HG03139 (cell line): Measurements from ENCODE around the gene PHETA1.
"Not testable (repeated sequence)": the region's sequence is repeated elsewhere in the genome, so short reads cannot be mapped to it uniquely, and the experiment has no call there.

Experiments used
- ATAC-seq: cut with Tn5 transposase; IDR thresholded peaks from one replicate; pipeline ENCODE4 v1.9.1; 2021; ENCODE audit not compliant: unreplicated experiment

PHETA1 gene

DNA sequence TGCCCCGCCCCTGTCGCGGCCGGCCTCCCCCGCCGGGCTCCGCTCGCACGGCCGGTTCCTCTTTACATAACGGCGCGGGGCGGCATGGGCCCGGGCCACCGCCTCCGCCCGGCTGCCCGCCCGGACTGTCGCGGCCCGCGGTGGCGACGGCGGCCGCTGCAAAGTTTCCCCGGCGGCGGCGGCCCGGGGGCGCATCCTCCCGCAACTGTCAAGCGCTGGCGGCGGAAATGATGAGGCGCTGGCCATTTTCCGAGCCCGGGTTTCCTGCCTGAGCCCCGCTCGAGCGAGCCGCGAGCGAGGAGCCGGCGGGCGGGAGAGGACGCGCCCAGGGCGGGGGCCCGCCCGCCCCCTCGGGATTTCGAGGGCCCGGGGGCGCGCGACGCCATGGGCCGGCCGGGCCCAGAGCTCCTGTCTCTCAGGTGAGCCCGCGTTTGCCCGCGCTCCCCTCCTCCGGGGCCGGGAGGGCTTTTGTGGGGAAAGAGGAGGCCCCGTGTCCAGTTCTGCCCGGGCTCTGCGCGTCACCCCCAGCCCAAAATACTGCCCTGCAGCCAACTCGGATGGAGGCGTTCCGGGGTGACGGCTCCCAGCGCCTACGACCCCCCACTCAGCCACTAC lies 37.1 kb upstream of the PHETA1 start, which contains the start of gene SH2B3:
Gene SH2B3 (plus strand): TSS at position 65 of the 615 bp plus-strand sequence. CDS start 12,223 bp downstream, outside the sequence.
- ATAC-seq = peak; percentile 2

DNA sequence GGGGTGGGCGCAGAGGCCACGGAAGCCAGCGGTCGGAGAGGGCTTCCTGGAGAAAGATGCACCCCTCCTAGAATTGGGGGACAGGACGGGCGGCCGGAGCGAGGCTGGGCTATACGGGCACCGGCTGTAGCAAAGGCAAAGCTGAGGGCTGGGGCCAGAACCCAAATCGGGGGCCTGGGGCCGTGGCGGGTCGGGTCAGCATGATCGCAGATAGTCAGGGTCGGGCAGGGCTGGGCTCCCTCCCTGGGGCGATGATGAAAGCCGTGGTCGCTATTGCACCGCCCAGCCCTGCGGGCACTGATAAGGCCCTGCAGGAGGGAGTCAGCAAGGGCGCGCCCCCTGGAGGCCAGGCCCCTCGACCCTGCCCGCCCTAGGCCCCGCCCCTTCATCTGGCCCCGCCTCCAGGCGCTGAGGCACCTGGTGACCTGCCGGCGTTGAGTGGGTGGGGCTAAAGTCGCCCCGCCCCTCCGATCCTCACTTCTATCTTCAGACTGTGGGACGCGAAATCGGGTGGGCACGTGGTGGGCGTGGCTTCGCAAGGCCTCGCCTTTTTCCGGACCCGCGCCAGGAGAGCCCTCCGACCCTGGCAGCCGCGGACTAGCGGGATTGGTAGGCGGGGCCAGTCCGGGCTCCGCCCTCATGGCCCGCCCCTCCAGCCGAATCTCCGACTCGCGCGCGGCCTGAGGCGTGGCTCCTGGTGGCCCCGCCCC lies 36.4 kb upstream of the PHETA1 start:
- peak; percentile 49 for ATAC-seq

DNA sequence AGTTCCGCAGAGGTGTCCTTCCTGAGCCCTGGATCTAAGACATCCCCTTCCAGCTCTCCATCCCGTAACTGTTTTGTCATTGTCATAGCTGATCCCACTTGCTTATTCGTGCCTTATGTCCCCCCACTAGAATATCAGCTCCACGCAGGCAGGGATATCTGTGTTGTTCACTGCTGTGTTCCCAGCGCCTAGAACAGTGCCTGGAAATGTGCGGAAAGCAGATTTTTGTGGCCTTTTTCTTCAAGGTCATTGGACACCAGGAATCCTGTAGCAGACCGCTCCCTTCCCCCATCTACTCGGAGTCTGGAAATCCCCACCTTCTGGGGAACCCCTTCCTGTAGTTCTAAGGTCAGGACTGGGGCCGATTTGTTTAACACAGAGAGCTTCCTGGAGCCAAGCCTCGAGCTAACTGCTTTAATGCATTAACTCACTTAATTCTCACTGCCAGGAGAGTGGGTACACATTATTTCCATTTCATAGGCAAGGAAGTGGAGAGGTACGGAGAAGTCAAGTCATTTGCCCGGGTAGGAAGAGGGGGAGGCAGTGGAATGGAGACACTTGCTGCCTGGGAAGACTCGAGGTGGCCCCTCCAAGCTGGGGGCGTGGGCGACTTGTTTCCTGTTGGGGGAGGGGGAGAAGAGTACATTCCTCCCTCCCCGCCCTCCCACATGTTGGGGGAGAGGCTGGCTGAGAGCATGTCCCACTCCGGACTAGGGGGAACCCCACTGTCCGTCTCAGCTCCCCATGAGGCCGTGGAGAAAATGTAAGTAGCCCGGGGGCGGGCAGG lies 35.7 kb upstream of the PHETA1 start:
- no peak for ATAC-seq

DNA sequence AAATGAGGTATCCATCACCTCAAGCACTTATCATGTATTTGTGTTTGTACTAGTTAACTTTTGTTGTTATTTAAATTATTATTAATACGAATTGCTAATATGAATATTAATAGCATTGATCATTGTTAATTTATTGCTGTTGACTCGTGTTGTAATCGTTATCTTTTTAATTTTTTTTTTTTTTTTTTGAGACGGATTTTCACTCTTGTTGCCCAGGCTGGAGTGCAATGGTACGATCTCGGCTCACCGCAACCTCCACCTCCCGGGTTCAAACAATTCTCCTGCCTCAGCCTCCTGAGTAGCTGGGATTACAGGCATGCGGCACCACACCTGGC lies 33.6 kb upstream of the PHETA1 start:
- ATAC-seq = not testable (repeated sequence)

- ATAC-seq = no peak
Observed at GRCh38 chr12:111401167-111401605, 32.3 kb upstream of the PHETA1 start.

DNA sequence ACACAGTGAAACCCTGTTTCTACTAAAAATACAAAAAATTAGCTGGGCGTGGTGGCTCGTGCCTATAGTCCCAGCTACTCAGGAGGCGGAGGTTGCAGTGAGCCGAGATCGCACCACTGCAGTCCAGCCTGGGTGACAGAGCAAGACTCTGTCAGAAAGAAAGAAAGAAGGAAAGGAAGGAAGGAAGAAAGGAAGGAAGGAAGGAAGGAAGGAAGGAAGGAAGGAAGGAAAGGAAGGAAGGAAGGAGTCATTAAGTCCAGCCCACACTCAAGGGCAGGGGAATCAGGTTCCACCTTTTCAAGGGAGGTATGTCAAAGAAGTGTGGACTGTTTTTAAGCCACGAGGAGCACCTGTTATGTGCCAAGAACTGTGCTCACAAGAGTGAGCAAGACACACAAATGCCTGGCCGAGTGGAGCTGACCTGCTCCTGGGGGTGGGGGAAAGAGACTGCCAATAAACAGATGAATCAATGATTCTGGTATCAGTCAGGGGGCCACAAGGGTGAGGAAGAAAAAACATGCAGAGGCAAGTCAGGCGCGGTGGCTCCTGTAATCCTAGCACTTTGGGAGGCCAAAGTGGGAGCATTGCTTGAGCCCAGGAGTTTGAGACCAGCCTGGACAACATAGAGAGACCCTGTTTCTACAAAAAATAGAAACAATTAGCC lies 31.0 kb upstream of the PHETA1 start:
- not testable (repeated sequence) for ATAC-seq

DNA sequence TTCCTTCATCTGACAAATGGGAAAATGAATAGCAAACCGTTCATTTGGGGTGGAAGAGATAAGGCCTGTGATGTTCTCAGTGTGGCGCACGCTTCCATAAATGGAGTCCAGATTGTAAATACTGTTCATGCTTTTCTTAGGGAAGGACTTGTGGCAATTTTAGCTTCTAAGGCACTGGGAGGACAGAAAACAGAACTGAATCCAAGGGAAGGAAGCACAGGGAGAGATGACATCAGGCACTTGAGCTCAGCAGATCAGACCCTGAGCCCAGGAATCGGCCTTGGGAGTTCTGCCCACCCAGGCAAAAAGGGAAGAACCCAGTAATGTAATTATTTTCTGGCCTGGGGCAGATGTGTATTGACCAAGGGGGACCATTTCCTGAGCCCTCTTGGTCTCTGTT lies 29.6 kb upstream of the PHETA1 start:
- no peak for ATAC-seq

GRCh38 chr12:111396726-111397445 lies 28.0 kb upstream of the PHETA1 start:
- no peak for ATAC-seq

- ATAC-seq = not testable (repeated sequence)
Observed at GRCh38 chr12:111396271-111396670, 27.4 kb upstream of the PHETA1 start.

DNA sequence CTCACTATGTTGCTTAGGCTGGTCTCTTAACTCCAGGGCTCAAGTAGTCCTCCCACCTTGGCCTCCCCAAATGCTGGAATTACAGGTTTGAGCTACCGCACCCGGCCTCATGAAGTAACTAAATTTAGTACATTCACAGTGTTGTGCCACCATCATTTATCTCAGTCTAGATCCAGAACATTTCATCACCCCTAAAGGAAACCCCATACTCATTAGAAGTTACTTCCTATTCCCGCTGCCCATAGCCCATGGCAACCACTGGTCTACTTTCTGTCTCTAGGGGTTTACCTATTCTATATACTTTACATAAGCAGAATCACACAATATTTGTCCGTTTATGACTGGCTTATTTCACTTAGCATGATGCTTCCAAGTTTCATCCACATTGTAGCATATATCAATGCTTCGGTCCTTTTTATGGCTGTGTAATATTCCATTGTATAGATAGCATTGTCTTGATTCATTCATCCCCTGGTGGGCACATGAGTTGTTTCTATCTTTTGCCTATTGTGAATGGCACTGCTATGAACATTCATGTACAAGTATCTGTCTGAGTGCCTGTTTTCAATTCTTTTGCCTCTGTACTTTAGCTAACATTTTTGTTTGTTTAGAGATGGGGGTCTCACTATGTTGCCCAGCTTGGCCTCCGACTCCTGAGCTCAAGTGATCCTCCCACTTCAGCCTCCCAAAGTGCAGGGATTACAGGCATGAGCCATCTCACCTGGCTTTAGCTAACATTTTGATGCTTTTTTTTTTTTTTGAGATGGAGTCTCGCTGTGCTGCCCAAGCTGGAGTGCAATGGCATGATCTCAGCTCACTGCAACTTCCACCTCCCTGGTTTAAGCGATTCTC lies 26.7 kb upstream of the PHETA1 start:
- no peak for ATAC-seq

DNA sequence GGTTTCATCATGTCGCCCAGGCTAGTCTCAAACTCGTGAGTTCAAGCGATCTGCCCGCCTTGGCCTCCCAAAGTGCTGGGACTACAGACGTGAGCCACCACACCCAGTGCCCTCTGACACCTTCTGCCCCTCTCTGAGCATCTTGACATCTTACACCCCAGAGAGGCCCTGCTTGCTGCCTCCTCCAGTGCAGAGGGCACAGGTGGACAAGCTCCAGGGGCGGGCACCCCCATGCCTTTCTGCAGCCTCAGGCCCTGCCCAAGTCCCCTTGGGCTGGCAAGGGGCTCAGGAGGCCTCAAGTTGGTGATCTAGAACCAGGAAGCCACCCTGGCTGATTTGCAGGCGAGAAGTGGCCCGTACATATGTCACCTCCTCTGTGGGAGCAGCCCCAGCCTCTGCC lies 25.6 kb upstream of the PHETA1 start:
- ATAC-seq = no peak

GRCh38 chr12:111393700-111394300 lies 24.9 kb upstream of the PHETA1 start:
- ATAC-seq = no peak

DNA sequence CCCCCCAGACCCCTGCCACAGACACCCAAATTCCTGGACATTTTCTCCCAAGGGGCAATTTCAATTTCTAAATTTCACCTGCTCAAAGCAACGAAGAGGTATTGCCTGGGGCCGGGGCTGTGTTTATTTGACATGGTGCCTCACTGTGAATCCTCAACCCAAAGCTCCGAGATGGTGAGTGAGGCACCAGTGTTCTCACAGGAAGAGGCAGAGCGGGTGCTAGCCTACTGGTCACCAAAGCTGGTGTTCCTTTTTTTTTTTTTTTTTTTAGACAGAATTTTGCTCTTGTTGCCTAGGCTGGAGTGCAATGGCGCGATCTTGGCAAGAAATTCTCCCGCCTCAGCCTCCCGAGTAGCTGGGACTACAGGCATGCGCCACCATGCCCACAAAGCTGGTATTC lies 22.0 kb upstream of the PHETA1 start:
- no peak for ATAC-seq

DNA sequence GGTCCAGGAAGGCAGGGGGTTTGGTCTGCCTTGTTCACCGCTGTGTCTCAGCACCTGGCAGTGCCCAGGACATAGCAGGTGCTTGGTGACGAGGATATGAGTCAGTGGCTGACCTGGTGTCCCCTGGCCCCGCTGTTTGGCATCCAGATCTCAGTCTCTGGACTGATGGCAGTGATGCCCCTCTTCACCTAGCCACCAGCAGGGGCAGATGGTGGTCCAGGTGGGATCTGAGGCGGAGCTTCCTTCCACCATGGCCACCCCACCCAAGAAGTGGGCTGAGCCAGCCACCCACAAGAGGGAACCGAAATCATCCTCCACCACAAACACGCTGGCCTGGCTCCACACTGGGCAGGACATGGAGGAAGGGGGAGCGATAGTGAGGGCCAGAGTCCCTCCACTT lies 20.7 kb upstream of the PHETA1 start:
- ATAC-seq = no peak

DNA sequence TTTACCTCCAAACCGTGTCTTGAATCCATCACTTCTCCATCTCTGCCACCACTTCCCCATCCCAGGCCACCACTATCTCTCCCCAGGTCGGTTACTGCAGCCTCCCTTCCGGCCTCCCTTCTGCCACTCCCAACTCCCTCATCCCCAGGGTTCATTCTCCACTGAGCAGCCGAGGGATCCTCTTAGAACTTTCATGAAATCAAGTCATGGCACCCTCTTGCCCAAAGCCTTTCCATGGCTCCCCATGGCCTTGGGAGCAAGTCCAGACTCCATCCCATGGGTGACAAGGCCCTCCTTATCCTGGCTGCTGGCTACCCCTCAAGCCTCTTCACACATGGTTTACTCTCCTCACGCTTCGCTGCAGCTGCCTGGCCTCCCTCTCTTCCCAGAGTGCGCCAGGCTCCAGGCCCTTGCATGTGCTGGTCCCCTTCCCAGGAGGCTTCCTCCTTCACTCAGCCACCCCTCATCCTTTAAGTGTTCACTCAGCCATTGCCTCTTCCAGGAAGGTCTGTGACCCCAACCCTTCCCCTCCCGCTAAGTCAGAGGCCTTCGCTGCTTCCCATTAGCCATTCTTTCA lies 18.9 kb upstream of the PHETA1 start:
- no peak for ATAC-seq

GRCh38 chr12:111386885-111387284 lies 18.0 kb upstream of the PHETA1 start:
- no peak for ATAC-seq

- no peak for ATAC-seq
Observed at GRCh38 chr12:111384596-111384995, 15.7 kb upstream of the PHETA1 start.

GRCh38 chr12:111379942-111380554 lies 11.2 kb upstream of the PHETA1 start:
- ATAC-seq = no peak

DNA sequence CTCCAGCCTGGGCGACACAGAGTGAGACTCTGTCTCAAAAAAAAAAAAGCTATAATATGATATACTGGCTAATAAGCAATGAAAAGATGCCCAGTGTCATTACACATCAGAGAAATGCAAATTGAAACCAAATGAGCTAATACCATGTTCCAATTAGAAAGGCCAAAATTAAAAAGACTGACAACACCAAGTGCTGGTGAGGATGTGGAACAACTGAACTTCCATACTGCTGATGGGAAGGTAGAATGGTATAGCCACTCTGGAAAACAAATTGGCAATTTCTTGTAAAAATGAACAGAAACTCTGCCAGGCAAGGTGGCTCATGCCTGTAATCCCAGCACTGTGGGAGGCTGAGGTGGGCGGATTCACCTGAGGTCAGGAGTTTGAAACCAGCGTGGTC lies 8.5 kb upstream of the PHETA1 start:
- ATAC-seq = no peak
